Mesothelial cell of epicardium (in vitro differentiated cells): ENCODE measurements around the gene INTU. TPM values are rescaled to one million over a fixed set of nuclear protein-coding genes. Genes with fewer than 3 reads are reported as not detected.
"Not testable (repeated sequence)": the region's sequence is repeated elsewhere in the genome, so short reads cannot be mapped to it uniquely, and the experiment has no call there.

Source experiments
- DNase-seq, 2 experiments: peaks; one replicate each; pipeline ENCODE4 v3.0.0; 2021; ENCODE audit warnings: low spot score in 2 of 2; ENCODE audit not compliant: unreplicated experiment in 2 of 2
- H3K27ac Mint-ChIP-seq: 2 replicates; pipeline ENCODE4 v1.8.0; 2021; ENCODE audit warnings: mixed read lengths
- H3K27me3 Mint-ChIP-seq: 2 replicates; pipeline ENCODE4 v1.8.0; 2021; ENCODE audit warnings: low read depth, mixed read lengths
- H3K36me3 Mint-ChIP-seq: 2 replicates; pipeline ENCODE4 v1.8.0; 2021; ENCODE audit warnings: mixed read lengths
- H3K4me1 Mint-ChIP-seq: 2 replicates; pipeline ENCODE4 v1.8.0; 2021; ENCODE audit warnings: mixed read lengths
- H3K4me3 Mint-ChIP-seq: 2 replicates; pipeline ENCODE4 v1.8.0; 2021; ENCODE audit warnings: mild to moderate bottlenecking, moderate library complexity, mixed read lengths
- H3K9me3 Mint-ChIP-seq: 2 replicates; pipeline ENCODE4 v1.8.0; 2021; ENCODE audit warnings: mixed read lengths
- total RNA-seq: library from RNA; stranded (reverse); gene quantifications from 3 replicates; pipeline ENCODE4 v1.2.1, GENCODE V29; 2021
- TF ChIP-seq, protein P1 (sequence below): fragments of 200-600 bp; sonication (generic); IDR thresholded peaks from one replicate; pipeline ENCODE4 v1.5.0; 2021; ENCODE audit warnings: antibody characterized with exemption; ENCODE audit not compliant: unreplicated experiment

INTU gene
- total RNA-seq, 1 donor from 2014 or later: 27.7 TPM

DNA sequence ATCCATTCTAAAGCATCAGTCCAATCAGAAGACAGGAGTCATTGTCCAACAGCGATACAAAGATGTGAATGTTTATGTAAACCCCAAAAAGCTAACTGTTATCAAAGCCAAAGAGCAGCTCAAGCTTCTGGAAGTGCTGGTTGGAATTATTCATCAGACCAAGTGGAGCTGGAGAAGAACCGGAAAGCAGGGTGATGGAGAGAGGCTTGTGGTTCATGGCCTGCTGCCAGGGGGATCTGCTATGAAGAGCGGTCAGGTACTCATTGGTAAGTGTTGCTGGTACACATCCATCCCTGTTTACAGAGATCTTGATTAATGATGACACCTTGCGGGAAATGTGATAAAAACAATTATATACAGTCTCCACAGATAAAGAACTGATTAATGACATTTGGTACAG is 11.0 kb downstream of the INTU start:
- Mint-ChIP-seq H3K4me1 (no peaks in the 10 kb centered on the region), H3K9me3 (peaks cover 3% of the 10 kb centered on the region), H3K27me3 (no peaks in the 10 kb centered on the region), H3K36me3 (peaks cover 27% of the 10 kb centered on the region), H3K27ac (no peak overlapping the region), H3K4me3 (no peak overlapping the region)
- TF ChIP-seq, protein P1, sequence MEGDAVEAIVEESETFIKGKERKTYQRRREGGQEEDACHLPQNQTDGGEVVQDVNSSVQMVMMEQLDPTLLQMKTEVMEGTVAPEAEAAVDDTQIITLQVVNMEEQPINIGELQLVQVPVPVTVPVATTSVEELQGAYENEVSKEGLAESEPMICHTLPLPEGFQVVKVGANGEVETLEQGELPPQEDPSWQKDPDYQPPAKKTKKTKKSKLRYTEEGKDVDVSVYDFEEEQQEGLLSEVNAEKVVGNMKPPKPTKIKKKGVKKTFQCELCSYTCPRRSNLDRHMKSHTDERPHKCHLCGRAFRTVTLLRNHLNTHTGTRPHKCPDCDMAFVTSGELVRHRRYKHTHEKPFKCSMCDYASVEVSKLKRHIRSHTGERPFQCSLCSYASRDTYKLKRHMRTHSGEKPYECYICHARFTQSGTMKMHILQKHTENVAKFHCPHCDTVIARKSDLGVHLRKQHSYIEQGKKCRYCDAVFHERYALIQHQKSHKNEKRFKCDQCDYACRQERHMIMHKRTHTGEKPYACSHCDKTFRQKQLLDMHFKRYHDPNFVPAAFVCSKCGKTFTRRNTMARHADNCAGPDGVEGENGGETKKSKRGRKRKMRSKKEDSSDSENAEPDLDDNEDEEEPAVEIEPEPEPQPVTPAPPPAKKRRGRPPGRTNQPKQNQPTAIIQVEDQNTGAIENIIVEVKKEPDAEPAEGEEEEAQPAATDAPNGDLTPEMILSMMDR: no peak
- DNase-seq: no peak

DNA sequence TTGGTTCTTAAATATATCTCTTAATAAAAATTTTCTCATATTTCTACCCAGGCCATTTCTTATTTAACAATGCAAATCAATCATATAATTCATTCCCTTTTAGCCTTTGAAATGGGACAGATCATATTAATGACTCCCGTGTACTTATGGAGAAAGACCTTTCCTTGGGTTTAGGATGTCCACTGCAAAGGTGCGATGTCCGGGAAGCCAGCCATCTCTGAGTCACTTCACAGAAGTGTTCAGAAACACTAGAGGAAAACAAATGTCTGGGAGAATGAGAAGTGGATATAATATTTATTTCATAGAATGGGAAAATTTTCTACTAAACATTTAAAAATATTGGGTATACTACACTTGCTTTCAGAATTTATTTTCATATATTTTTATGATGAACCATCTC is 15.3 kb downstream of the INTU start:
- no peak for DNase-seq
- TF ChIP-seq, protein P1: no peak

DNA sequence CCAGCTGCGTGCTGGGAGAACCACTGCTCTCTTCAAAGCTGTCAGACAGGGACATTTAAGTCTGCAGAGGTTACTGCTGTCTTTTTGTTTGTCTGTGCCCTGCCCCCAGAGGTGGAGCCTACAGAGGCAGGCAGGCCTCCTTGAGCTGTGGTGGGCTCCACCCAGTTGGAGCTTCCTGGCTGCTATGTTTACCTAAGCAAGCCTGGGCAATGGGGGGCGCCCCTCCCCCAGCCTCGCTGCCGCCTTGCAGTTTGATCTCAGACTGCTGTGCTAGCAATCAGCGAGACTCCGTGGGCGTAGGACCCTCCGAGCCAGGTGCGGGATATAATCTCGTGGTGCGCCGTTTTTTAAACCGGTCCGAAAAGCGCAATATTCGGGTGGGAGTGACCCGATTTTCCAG is 22.8 kb downstream of the INTU start:
- Mint-ChIP-seq H3K4me3 (peak overlapping the region; percentile 50), H3K36me3 (peaks cover 17% of the 10 kb centered on the region)
- H3K4me1 Mint-ChIP-seq, DNase-seq, H3K9me3 Mint-ChIP-seq, H3K27me3 Mint-ChIP-seq, H3K27ac Mint-ChIP-seq: not testable (repeated sequence)

More for the DNA sequence above, 15.3 kb downstream of the INTU start:
- Mint-ChIP-seq H3K4me3 (no peak overlapping the region), H3K9me3 (peaks cover 3% of the 10 kb centered on the region), H3K4me1 (no peaks in the 10 kb centered on the region), H3K36me3 (peaks cover 32% of the 10 kb centered on the region), H3K27ac (no peak overlapping the region), H3K27me3 (no peaks in the 10 kb centered on the region)

DNA sequence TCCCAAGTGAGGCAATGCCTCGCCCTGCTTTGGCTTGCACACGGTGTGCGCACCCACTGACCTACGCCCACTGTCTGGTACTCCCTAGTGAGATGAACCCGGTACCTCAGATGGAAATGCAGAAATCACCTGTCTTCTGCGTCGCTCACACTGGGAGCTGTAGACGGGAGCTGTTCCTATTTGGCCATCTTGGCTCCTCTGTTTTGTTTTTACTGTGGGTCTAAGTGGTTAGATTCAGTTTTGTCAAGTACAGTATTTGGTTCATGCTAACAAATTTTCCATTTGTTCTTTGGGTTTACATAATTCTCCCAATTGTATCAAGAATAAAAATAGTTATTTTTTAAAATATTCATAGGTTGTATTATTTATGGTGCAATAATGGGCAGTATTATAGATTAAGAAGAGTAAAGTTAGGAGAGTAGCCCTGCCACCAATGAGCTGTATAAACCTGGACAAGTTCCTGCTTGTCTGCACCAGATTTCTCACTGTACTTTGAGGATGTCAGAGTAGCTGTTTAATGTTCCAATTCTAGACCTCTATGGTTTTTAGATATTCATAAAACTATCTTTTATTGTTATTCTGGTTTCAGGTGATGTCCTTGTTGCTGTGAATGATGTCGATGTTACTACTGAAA is 23.4 kb downstream of the INTU start:
- H3K27me3 Mint-ChIP-seq: no peaks in the 10 kb centered on the region
- no peak for DNase-seq
- no peaks in the 10 kb centered on the region for H3K9me3 Mint-ChIP-seq
- TF ChIP-seq, protein P1: no peak
- no peaks in the 10 kb centered on the region for H3K4me1 Mint-ChIP-seq
- H3K4me3 Mint-ChIP-seq: peak overlapping the region; percentile 50
- peaks cover 16% of the 10 kb centered on the region for H3K36me3 Mint-ChIP-seq
- H3K27ac Mint-ChIP-seq: no peak overlapping the region

DNA sequence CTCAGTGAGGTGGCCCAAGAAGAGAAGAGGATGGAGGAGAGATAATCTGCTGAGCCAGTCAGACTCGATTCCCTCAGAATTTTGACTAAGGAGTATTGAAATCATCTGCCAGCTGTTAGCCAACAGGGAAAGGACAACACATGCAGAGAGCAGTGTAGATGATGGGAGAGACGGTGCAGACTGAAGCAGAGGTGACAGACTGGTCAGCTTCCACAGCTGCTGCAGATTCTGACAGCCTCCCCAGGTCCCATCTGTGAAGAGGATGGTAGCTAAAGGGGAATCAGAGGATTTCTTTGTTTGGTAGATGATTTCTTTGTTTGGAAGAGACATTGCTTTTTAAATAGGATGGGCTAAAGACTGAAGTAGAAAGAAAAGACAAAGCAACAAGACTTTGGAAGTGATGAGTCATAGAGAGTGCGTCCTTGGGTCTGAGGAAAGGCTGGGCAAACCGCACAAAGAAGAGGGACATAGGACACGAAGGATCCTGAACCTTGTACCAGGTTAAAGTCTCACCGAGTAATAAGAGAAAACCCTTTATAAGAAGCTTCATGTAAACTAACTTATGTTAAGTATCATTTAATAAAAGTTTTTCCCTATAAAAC is 27.6 kb downstream of the INTU start:
- no peaks in the 10 kb centered on the region for H3K4me1 Mint-ChIP-seq
- TF ChIP-seq, protein P1: no peak
- DNase-seq: no peak
- no peak overlapping the region for H3K27ac Mint-ChIP-seq
- H3K4me3 Mint-ChIP-seq: no peak overlapping the region
- peaks cover 8% of the 10 kb centered on the region for H3K9me3 Mint-ChIP-seq
- no peaks in the 10 kb centered on the region for H3K27me3 Mint-ChIP-seq
- H3K36me3 Mint-ChIP-seq: peaks cover 28% of the 10 kb centered on the region

DNA sequence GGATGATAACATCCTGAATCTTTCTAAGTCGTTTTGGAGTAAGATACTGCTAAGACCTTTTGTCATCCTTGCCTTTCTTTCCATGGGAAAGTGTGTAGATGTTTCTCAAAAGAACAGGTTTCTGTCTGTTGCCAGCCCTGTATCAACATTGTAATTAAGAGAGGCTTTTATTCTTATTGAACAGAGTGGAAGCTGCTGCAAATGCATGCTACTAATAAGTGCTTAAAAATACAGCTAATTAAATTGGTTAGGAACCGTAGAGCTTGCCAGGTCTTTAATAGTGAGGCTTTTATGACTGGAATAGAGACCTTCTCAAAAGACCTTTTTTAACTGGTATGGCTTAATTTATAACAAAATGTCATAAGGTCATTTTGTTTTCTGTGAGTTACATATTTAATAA is 34.4 kb downstream of the INTU start:
- Mint-ChIP-seq H3K27me3 (no peaks in the 10 kb centered on the region), H3K9me3 (peaks cover 6% of the 10 kb centered on the region), H3K27ac (no peak overlapping the region), H3K4me1 (peaks cover 13% of the 10 kb centered on the region), H3K4me3 (no peak overlapping the region), H3K36me3 (peaks cover 23% of the 10 kb centered on the region)
- TF ChIP-seq, protein P1: no peak
- DNase-seq: no peak
